ENCODE measurements around the gene MCF2. TPM values are rescaled to one million over a fixed set of nuclear protein-coding genes. Genes with fewer than 3 reads are reported as not detected.

The MCF2 gene
- total and polyA plus RNA-seq, 10 of the 15 experiments (the other 5 are each of a cell fraction or from before 2014, with no cell fraction given) = 0.07 to 3.3 (median 0.42) TPM

DNA sequence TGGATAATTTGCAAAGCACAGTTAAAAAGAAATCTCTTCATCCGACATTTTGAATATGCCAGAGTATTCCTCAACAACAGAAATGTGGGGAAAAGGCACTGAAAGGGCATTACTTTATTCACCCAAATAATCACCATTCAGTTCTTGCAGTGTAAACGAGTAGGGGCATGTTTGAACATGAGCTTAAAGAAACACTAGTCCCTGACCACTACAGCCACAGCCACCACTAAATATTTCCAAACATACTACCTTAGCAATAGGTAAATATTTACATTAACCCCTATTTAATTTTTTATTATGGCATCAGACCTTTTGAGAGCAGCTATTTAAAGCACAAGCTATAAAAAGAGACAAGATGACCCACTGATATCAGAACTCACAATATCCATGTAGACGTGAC is 27.6 kb downstream of the MCF2 start (continued):
- TF ChIP-seq, protein P1, sequence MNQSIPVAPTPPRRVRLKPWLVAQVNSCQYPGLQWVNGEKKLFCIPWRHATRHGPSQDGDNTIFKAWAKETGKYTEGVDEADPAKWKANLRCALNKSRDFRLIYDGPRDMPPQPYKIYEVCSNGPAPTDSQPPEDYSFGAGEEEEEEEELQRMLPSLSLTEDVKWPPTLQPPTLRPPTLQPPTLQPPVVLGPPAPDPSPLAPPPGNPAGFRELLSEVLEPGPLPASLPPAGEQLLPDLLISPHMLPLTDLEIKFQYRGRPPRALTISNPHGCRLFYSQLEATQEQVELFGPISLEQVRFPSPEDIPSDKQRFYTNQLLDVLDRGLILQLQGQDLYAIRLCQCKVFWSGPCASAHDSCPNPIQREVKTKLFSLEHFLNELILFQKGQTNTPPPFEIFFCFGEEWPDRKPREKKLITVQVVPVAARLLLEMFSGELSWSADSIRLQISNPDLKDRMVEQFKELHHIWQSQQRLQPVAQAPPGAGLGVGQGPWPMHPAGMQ (IDR thresholded peaks at IDR 0.05; ENCODE audit: borderline replicate concordance) = no peak
- no peak for TF ChIP-seq NR2C1 (IDR thresholded peaks at IDR 0.05)

DNA sequence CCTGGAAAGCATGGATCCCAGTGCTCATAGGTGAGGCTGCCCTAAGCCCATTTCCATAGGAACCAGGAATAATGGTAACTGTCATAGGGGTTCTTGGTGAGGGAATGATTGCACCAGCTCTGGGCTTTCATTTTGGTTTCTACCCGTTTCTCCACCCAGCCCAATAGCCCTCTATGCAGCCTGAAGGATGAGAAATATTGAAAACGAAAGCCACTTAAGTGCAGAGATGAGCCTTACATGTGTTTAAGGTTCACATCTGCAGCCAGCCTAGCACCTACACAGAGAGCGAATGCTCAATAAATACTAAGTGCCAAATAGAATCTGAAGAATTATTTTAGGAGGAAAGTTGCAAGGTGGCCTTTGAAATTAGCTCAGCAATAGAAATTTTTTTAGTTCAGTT is 60.4 kb downstream of the MCF2 start:
- TF ChIP-seq EED (IDR thresholded peaks at IDR 0.05; ENCODE audit: low read depth) (no peak), IKZF2 (IDR thresholded peaks at IDR 0.05) (no peak), EP300 (IDR thresholded peaks at IDR 0.05; ENCODE audit: borderline replicate concordance in 1 of 2, control insufficient read depth in 1 of 2, low read depth in 2 of 2, low read length in 2 of 2) (no peak), CHD4 (IDR thresholded peaks at IDR 0.05) (no peak), YBX1 (IDR thresholded peaks at IDR 0.05) (no peak), NFYB (IDR thresholded peaks at IDR 0.05; ENCODE audit: insufficient read depth, low read depth, low read length) (no peak)
- TF ChIP-seq, protein P2, sequence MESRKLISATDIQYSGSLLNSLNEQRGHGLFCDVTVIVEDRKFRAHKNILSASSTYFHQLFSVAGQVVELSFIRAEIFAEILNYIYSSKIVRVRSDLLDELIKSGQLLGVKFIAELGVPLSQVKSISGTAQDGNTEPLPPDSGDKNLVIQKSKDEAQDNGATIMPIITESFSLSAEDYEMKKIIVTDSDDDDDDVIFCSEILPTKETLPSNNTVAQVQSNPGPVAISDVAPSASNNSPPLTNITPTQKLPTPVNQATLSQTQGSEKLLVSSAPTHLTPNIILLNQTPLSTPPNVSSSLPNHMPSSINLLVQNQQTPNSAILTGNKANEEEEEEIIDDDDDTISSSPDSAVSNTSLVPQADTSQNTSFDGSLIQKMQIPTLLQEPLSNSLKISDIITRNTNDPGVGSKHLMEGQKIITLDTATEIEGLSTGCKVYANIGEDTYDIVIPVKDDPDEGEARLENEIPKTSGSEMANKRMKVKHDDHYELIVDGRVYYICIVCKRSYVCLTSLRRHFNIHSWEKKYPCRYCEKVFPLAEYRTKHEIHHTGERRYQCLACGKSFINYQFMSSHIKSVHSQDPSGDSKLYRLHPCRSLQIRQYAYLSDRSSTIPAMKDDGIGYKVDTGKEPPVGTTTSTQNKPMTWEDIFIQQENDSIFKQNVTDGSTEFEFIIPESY (IDR thresholded peaks at IDR 0.05) = no peak
- CTCF ChIA-PET = no interaction called here
- POLR2A ChIA-PET = no interaction called here
- intact Hi-C loops (cut with micrococcal nuclease; ENCODE audit: unreplicated experiment) (no loop called here), in situ Hi-C loops (cut with MboI) (no loop called here)
- no peak overlapping the region for H3K9ac ChIP-seq (ENCODE audit: control insufficient read depth, insufficient read depth, low read length)
- RAD21 ChIA-PET (ENCODE audit: unreplicated experiment) = no interaction called here
- no peaks in the 10 kb centered on the region for H3K4me1 ChIP-seq (ENCODE audit: control insufficient read depth, insufficient read depth, low read length)
- H3K36me3 ChIP-seq (ENCODE audit: control insufficient read depth in 2 of 2, insufficient read depth in 2 of 2, low read length in 1 of 2) = no peaks in the 10 kb centered on the region
- peak; percentile 4 for DNase-seq (ENCODE audit: low read depth, low spot score)
- no peaks in the 10 kb centered on the region for H3K27me3 ChIP-seq (replicated peaks in 1 of 2; ENCODE audit: control insufficient read depth in 2 of 2, insufficient read depth in 2 of 2, low read length in 1 of 2)
- no peak overlapping the region for H3K4me3 ChIP-seq
- no peaks in the 10 kb centered on the region for H3K9me3 ChIP-seq (replicated peaks; ENCODE audit: control insufficient read depth, insufficient read depth, low read length)
- no peaks in the 10 kb centered on the region for H4K20me1 ChIP-seq (ENCODE audit: control insufficient read depth, insufficient read depth)
- no peak overlapping the region for H3K27ac ChIP-seq (ENCODE audit: control insufficient read depth, insufficient read depth)
- FAIRE-seq = no peak
- no peaks in the 10 kb centered on the region for H3K79me2 ChIP-seq (ENCODE audit: control insufficient read depth, insufficient read depth, low read length)
- WGBS (ENCODE audit: insufficient coverage, insufficient replicate concordance, low lambda C conversion rate, missing lambda C conversion rate) = 18% methylated on average over 3 of the region's 3 CpGs
- H3K4me2 ChIP-seq (ENCODE audit: control insufficient read depth, insufficient read depth) = no peak overlapping the region
- no TSS peak for BruUV-seq (replicated peaks)
- SMC1A ChIA-PET (ENCODE audit: uncharacterized antibody, unreplicated experiment) = no interaction called here
- ATAC-seq = peak; percentile 92
- H2AFZ ChIP-seq (ENCODE audit: control insufficient read depth, low read depth, low read length) = no peak overlapping the region
